Measurements from ENCODE around the gene PCDH12.

Gene PCDH12

GRCh38 chr5:141906517-141906916 lies 51.5 kb downstream of the PCDH12 start:
- no peak for DNase-seq

DNA sequence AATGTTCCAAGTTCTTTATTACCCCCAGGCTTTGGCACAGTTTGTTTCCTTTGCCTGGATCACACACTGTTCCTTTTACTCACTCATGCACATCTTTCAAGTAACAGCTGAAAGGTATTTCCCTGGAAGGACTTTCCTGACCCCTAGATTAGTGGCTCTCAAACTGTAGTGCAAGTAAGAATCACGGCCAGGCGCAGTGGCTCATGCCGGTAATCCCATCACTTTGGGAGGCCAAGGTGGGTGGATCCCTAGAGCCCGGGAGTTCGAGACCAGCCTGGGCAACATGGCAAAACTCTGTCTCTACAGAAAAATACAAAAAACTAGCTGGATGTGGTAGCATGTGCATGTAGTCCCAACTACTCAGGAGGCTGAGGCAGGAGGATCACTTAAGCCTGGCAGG lies 53.5 kb downstream of the PCDH12 start:
- DNase-seq, result no peak

GRCh38 chr5:141903261-141903660 lies 54.7 kb downstream of the PCDH12 start:
- no peak for DNase-seq

- DNase-seq, result no peak
Measured at GRCh38 chr5:141902015-141902814, 55.8 kb downstream of the PCDH12 start.

DNA sequence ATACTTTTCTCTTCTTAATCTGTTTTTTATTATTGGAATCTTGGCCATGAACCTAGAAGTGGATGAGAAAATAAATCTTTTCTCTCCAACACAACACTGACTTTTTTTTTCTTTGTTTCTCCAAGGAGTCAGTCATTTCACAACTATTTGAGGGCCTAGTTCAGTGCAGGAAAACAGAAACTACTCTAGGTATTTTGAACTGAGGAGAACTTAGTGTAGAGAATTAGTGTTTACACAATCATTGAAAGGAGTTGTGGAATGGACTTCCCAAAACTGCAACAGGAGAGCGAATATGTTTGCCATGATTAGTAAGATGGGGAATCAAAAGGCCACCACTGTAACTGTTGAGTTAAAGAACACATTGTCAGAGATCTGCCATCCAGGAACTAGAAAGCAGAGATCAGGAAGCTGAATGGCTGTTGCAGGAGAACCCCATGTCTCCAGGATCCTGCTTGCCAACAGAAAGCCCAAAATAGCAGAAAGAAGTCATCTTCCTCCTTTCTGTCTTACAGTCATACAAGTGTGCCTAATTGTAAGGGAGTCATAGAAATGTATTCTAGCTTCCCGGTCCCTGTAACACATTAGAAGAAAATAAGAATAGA lies 59.5 kb downstream of the PCDH12 start:
- no peak for DNase-seq

DNA sequence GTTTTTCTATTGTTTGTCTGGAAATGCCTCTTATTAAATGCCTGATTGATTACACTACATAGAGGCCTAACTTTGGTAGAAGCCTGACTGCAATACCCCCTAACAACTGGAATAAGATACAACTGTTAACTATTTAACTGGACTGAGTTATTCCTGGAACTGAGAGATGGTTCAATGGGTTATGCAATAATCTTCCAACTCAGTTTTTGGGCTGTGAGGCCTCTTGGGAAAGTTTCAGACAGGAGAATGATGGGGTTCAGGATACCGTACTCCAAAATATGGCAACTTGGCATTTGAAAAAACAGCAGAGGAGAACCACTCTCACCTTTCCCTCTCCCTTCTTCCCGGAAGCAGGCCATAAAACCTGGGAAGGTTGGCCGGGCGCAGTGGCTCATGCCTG lies 60.6 kb downstream of the PCDH12 start:
- DNase-seq, result no peak
